Bronchial epithelial cell (primary cell): ENCODE data around the gene OR5K1. TPM values are rescaled to one million over a fixed set of nuclear protein-coding genes. Genes with fewer than 3 reads are reported as not detected.

ENCODE experiments used
- DNase-seq: peaks from one replicate; pipeline ENCODE4 v3.0.0-alpha.2; 2010; ENCODE audit warnings: low read depth
- FAIRE-seq: peaks from 2 replicates; lab custom pipeline; 2011; peaks lifted over from hg19 to GRCh38; lab: Jason Lieb, UNC
- H3K27me3 ChIP-seq: 2 replicates; pipeline ENCODE4 v1.5.1; 2011; ENCODE audit warnings: low read length; ENCODE audit not compliant: control insufficient read depth, insufficient read depth
- H3K36me3 ChIP-seq: 2 replicates; pipeline ENCODE4 v1.5.1; 2011; ENCODE audit warnings: low read length; ENCODE audit not compliant: control insufficient read depth, insufficient read depth
- H3K4me3 ChIP-seq: 2 replicates; pipeline ENCODE4 v1.5.1; 2011; ENCODE audit warnings: mild to moderate bottlenecking, low read depth, low read length, control low read depth
- CTCF ChIP-seq: IDR thresholded peaks from 2 replicates; pipeline ENCODE4 v1.5.1; 2011; ENCODE audit warnings: mild to moderate bottlenecking, moderate library complexity, low read length, control low read depth, inconsistent platforms; ENCODE audit not compliant: insufficient read depth, severe bottlenecking
- total RNA-seq: library from RNA; depleted of rRNA; stranded (reverse); fragments of >200 nt; gene quantifications from 2 replicates; pipeline ENCODE4 v1.2.1, GENCODE V29; 2014

Gene OR5K1
- total RNA-seq, 1 donor from 2014 or later, result not detected

- DNase-seq (peak; percentile 69), FAIRE-seq (no peak)
- Histone ChIP-seq H3K27me3 (no peaks in the 10 kb centered on the region), H3K4me3 (no peak overlapping the region), H3K36me3 (no peaks in the 10 kb centered on the region)
- TF ChIP-seq CTCF, result no peak
Measured at GRCh38 chr3:98449606-98450193, 13.3 kb upstream of the OR5K1 start.

DNA sequence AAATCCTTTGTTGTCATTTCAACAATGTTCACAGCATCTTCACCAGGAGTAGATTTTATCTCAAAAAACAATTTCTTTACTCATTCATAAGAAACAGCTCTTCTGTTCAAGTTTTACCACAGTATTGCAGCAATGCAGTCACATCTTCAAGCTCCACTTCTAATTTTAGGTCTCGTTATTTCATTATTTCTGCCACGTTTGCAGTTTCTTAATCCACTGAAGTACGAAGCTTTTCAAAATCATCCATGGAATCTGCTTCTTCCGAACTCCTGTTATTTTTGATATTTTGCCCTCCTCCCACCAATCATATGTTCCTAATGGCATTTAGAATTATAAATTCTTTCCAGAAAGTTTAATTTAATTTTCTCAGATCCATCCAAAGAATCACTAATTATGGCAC, 12.6 kb upstream of the OR5K1 start:
- no peaks in the 10 kb centered on the region for H3K27me3 ChIP-seq
- no peak for TF ChIP-seq CTCF
- H3K36me3 ChIP-seq, result no peaks in the 10 kb centered on the region
- H3K4me3 ChIP-seq, result no peak overlapping the region
- FAIRE-seq (no peak), DNase-seq (no peak)

- FAIRE-seq (no peak), DNase-seq (no peak)
- Histone ChIP-seq H3K4me3 (no peak overlapping the region), H3K27me3 (no peaks in the 10 kb centered on the region), H3K36me3 (no peaks in the 10 kb centered on the region)
- no peak for TF ChIP-seq CTCF
Measured at GRCh38 chr3:98453827-98454226, 9.2 kb upstream of the OR5K1 start.

DNA sequence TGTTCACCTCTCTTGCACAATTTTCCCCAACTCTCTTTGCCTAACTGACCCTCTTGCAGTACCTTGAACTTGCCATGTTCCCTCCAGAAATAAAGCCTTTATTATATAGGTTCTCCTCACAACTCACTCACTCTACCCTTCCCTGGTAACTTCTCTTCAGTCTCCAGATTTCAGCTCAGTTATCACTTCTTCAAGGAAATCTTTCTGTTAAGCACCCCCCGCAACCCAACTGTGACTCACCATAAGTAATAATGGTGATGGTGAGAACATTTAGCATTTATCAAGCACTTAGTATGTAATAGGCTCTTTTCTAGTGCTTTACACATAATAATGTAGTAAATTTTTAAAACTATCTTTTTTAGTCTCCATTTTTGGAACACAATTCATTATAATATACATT, 8.1 kb upstream of the OR5K1 start:
- H3K4me3 ChIP-seq, result no peak overlapping the region
- no peak for TF ChIP-seq CTCF
- DNase-seq, result peak; percentile 76
- no peak for FAIRE-seq
- H3K36me3 ChIP-seq, result no peaks in the 10 kb centered on the region
- no peaks in the 10 kb centered on the region for H3K27me3 ChIP-seq

GRCh38 chr3:98457543-98457942, 5.5 kb upstream of the OR5K1 start:
- DNase-seq (no peak), FAIRE-seq (no peak)
- Histone ChIP-seq H3K27me3 (no peaks in the 10 kb centered on the region), H3K36me3 (no peaks in the 10 kb centered on the region), H3K4me3 (no peak overlapping the region)
- no peak for TF ChIP-seq CTCF

GRCh38 chr3:98460220-98460619, 2.8 kb upstream of the OR5K1 start:
- Histone ChIP-seq H3K4me3 (no peak overlapping the region), H3K27me3 (no peaks in the 10 kb centered on the region), H3K36me3 (no peaks in the 10 kb centered on the region)
- no peak for TF ChIP-seq CTCF
- FAIRE-seq, result no peak
- no peak for DNase-seq
